GM12878 (cell line): ENCODE measurements around the gene SRBD1. TPM values are rescaled to one million over a fixed set of nuclear protein-coding genes. Genes with fewer than 3 reads are reported as not detected.

Experiments used
- ATAC-seq: fragments of 200-7000 bp; cut with Tn5 transposase; 3 replicates; pipeline ENCODE4 v1.9.1; 2020; ENCODE audit warnings: mild to moderate bottlenecking, moderate library complexity
- BruUV-seq: library from RNA; stranded (reverse); fragments of 400-500 nt; replicated peaks from 2 replicates; lab custom pipeline; 2021; lab: Mats Ljungman, UMichigan
- CTCF ChIA-PET: fragments of 300-600 bp; sonication (Branson Sonifier 250); formaldehyde crosslinking; extraction: SDS; loops from one replicate; lab custom pipeline; 2021; ENCODE audit warnings: inconsistent platforms; lab: Yijun Ruan, JAX
- POLR2A ChIA-PET: fragments of 350-600 bp; formaldehyde crosslinking; extraction: SDS; loops from one replicate; lab custom pipeline; 2021; ENCODE audit warnings: inconsistent platforms; lab: Charles Lee
- RAD21 ChIA-PET: fragments of 300-600 bp; sonication (Branson Sonifier 250); formaldehyde crosslinking; loops from one replicate; lab custom pipeline; 2023; ENCODE audit warnings: antibody characterized with exemption; ENCODE audit not compliant: unreplicated experiment; lab: Charles Lee
- SMC1A ChIA-PET: fragments of 300-600 bp; sonication (Branson Sonifier 250); formaldehyde crosslinking; loops from one replicate; lab custom pipeline; 2023; ENCODE audit not compliant: unreplicated experiment, uncharacterized antibody; lab: Charles Lee
- DNase-seq: peaks from one replicate; pipeline ENCODE4 v3.0.0-alpha.2; 2011; ENCODE audit warnings: low read depth, low spot score
- FAIRE-seq: peaks from 3 replicates; lab custom pipeline; 2011; peaks lifted over from hg19 to GRCh38; lab: Jason Lieb, UNC
- H2AFZ ChIP-seq: 2 replicates; pipeline ENCODE4 v1.6.0; 2011; ENCODE audit warnings: low read depth, low read length, control low read depth; ENCODE audit not compliant: control insufficient read depth
- H3K27ac ChIP-seq: 2 replicates; pipeline ENCODE4 v1.5.1; 2011; ENCODE audit warnings: control low read depth; ENCODE audit not compliant: control insufficient read depth, insufficient read depth
- H3K27me3 ChIP-seq, 2 experiments: replicated peaks in 1 of 2; 2 replicates each; pipeline versions ENCODE4 v1.6.0 to v1.6.1; 2011; ENCODE audit warnings: low read length in 1 of 2; ENCODE audit not compliant: control insufficient read depth in 2 of 2, insufficient read depth in 2 of 2
- H3K36me3 ChIP-seq, 2 experiments: 2 replicates each; pipeline ENCODE4 v1.5.1; 2011; ENCODE audit warnings: low read length in 1 of 2; ENCODE audit not compliant: control insufficient read depth in 2 of 2, insufficient read depth in 2 of 2
- H3K4me1 ChIP-seq: 2 replicates; pipeline ENCODE4 v1.6.1; 2011; ENCODE audit warnings: mild to moderate bottlenecking, low read length, moderate library complexity, mixed read lengths; ENCODE audit not compliant: control insufficient read depth, insufficient read depth
- H3K4me2 ChIP-seq: 2 replicates; pipeline ENCODE4 v1.6.0; 2011; ENCODE audit warnings: control low read depth; ENCODE audit not compliant: control insufficient read depth, insufficient read depth
- H3K4me3 ChIP-seq: fragments of 200-600 bp; sonication (generic); 2 replicates; pipeline ENCODE4 v1.5.1; 2016
- H3K79me2 ChIP-seq: 2 replicates; pipeline ENCODE4 v1.6.0; 2011; ENCODE audit warnings: low read length; ENCODE audit not compliant: control insufficient read depth, insufficient read depth
- H3K9ac ChIP-seq: 2 replicates; pipeline ENCODE4 v1.8.0; 2011; ENCODE audit warnings: low read length, control low read depth, mixed read lengths; ENCODE audit not compliant: control insufficient read depth, insufficient read depth
- H3K9me3 ChIP-seq: replicated peaks from 3 replicates; pipeline ENCODE4 v1.5.1; 2011; ENCODE audit warnings: mild to moderate bottlenecking, low read length; ENCODE audit not compliant: control insufficient read depth, insufficient read depth
- H4K20me1 ChIP-seq: 2 replicates; pipeline ENCODE4 v1.6.0; 2011; ENCODE audit not compliant: control insufficient read depth, insufficient read depth
- ATF7 ChIP-seq: fragments of 450-650 bp; IDR thresholded peaks from 2 replicates; pipeline ENCODE4 v1.6.1; 2016; ENCODE audit warnings: low read depth, mild to moderate bottlenecking
- IKZF2 ChIP-seq, 2 experiments: fragments of 450-650 bp; IDR thresholded peaks; 2 replicates each; pipeline ENCODE4 v1.6.1; 2017; ENCODE audit warnings: mild to moderate bottlenecking in 2 of 2, moderate library complexity in 2 of 2
- KAT2A ChIP-seq: conservative IDR thresholded peaks from 2 replicates; pipeline ENCODE4 v1.6.1; 2011; ENCODE audit warnings: low read depth, low read length; ENCODE audit not compliant: control insufficient read depth
- MYB ChIP-seq: fragments of 150-350 bp; IDR thresholded peaks from 2 replicates; pipeline ENCODE4 v1.6.1; 2014; ENCODE audit warnings: mild to moderate bottlenecking, low read depth, low read length, borderline replicate concordance
- SMAD1 ChIP-seq: fragments of 450-650 bp; IDR thresholded peaks from 2 replicates; pipeline ENCODE4 v1.6.1; 2018; ENCODE audit warnings: mild to moderate bottlenecking, low read depth; ENCODE audit not compliant: partially characterized antibody
- SMC3 ChIP-seq: IDR thresholded peaks from 2 replicates; pipeline ENCODE4 v1.6.1; 2011; ENCODE audit warnings: low read length, improper control_type of control experiment, borderline replicate concordance
- ZNF207 ChIP-seq: fragments of 450-650 bp; IDR thresholded peaks from 2 replicates; pipeline ENCODE4 v1.6.1; 2014; ENCODE audit warnings: antibody characterized with exemption, mild to moderate bottlenecking, borderline replicate concordance
- ZNF592 ChIP-seq: fragments of 450-650 bp; IDR thresholded peaks from 2 replicates; pipeline ENCODE4 v1.6.1; 2017; ENCODE audit warnings: mild to moderate bottlenecking, moderate library complexity
- ZNF622 ChIP-seq: fragments of 450-650 bp; IDR thresholded peaks from 2 replicates; pipeline ENCODE4 v1.6.1; 2017; ENCODE audit warnings: mild to moderate bottlenecking, inconsistent platforms
- ZSCAN29 ChIP-seq: fragments of 450-650 bp; IDR thresholded peaks from 2 replicates; pipeline ENCODE4 v1.6.1; 2017; ENCODE audit warnings: mild to moderate bottlenecking, moderate library complexity
- WGBS: methylation state at CpG from one replicate; pipeline ENCODE4 v1.1.6; 2016; ENCODE audit warnings: low lambda C conversion rate; ENCODE audit not compliant: insufficient replicate concordance, insufficient coverage; ENCODE audit errors: missing lambda C conversion rate; 5-methylcytosine and 5-hydroxymethylcytosine counted together
- in situ Hi-C: fragments of 300-500 bp; cut with MboI; formaldehyde crosslinking; loops from 9 replicates; pipeline ENCODE4 v1.14.3; 2018; ENCODE audit warnings: mixed read lengths
- intact Hi-C: fragments of 100-400 bp; cut with micrococcal nuclease; formaldehyde crosslinking; loops from one replicate; pipeline ENCODE4 v1.14.2; 2022; ENCODE audit not compliant: unreplicated experiment
- polyA plus RNA-seq, 11 experiments: library from polyadenylated mRNA; depleted of rRNA in 4 of 11; unstranded in 6 of 11; stranded (reverse) in 5 of 11; fragments of >200 nt; fragmentation: Nextera tagmentation in 4 of 11; fragmentation: Illumina TruSeq in 1 of 11; extraction: Ambion mirVana in 4 of 11; extraction: Trizol in 1 of 11; gene quantifications; 1 replicate in 1 of 11; 2 replicates in 10 of 11; pipeline versions ENCODE4 v1.2.1 to v1.2.3, GENCODE V29; 2011 to 2016; ENCODE audit warnings: inconsistent platforms in 2 of 11, missing spikeins in 2 of 11, low read depth in 1 of 11
- total RNA-seq, 4 experiments: library from RNA; depleted of rRNA in 3 of 4; stranded (reverse); fragments of >200 nt in 3 of 4; fragmentation: Illumina TruSeq in 1 of 4; extraction: Trizol in 1 of 4; gene quantifications; 2 replicates each; pipeline versions ENCODE4 v1.2.1 to v1.2.3, GENCODE V29; 2013 to 2021

SRBD1 gene
- total and polyA plus RNA-seq, 10 of the 15 experiments (the other 5 are each of a cell fraction or from before 2014, with no cell fraction given) = 9.7 to 33.1 (median 20.1) TPM

GRCh38 chr2:45571940-45572339, 39.1 kb downstream of the SRBD1 start:
- H2AFZ ChIP-seq = no peak overlapping the region
- intact Hi-C loops = no loop called here
- H4K20me1 ChIP-seq = no peaks in the 10 kb centered on the region
- H3K4me1 ChIP-seq = peaks cover 7% of the 10 kb centered on the region
- no peak for TF ChIP-seq MYB
- no peak for TF ChIP-seq IKZF2 (IDR thresholded peaks at IDR 0.05)
- TF ChIP-seq ZSCAN29 = no peak
- no peak for TF ChIP-seq SMC3
- TF ChIP-seq ZNF622 = no peak
- TF ChIP-seq ATF7 = no peak
- TF ChIP-seq SMAD1 = no peak
- TF ChIP-seq ZNF207 = no peak
- no peak for TF ChIP-seq ZNF592
- TF ChIP-seq KAT2A = no peak
- TF ChIP-seq, all 136 proteins: peak for 0
- BruUV-seq = no TSS peak
- RAD21 ChIA-PET = no interaction called here
- FAIRE-seq = no peak
- in situ Hi-C loops = no loop called here
- no peak for ATAC-seq
- DNase-seq = no peak
- POLR2A ChIA-PET = interaction anchor here (0.6 kb wide), 1 partner anchor 1732 kb away, joined by 3 read pairs; no protein-coding TSS in a partner anchor
- peaks cover 0 to 8% of the 10 kb centered on the region in 2 experiments; a peak in 2 of 4 replicates for H3K36me3 ChIP-seq
- H3K27ac ChIP-seq = no peak overlapping the region
- CTCF ChIA-PET = interaction anchor here (0.6 to 1.1 kb wide), 2 partner anchors 8 to 14 kb away, joined by 3 to 6 read pairs; no protein-coding TSS in a partner anchor
- SMC1A ChIA-PET = interaction anchor here (1.1 kb wide), 1 partner anchor 13 kb away, joined by 4 read pairs; no protein-coding TSS in a partner anchor
- no peaks in the 10 kb centered on the region; the same call in 2 of the 3 replicates for H3K9me3 ChIP-seq
- no peaks in the 10 kb centered on the region for H3K27me3 ChIP-seq
- no peak overlapping the region for H3K9ac ChIP-seq
- no peak overlapping the region for H3K4me2 ChIP-seq
- 98% methylated on average over 3 of the region's 3 CpGs for WGBS
- no peak overlapping the region for H3K4me3 ChIP-seq
- no peaks in the 10 kb centered on the region for H3K79me2 ChIP-seq
